NB4 (cell line): Measurements from ENCODE around the gene ARHGAP21.

Source experiments
- DNase-seq: peaks from one replicate; pipeline ENCODE4 v3.0.0; 2010; ENCODE audit warnings: low read depth
- H3K4me3 ChIP-seq: one replicate; pipeline ENCODE4 v1.5.1; 2011; ENCODE audit warnings: mild to moderate bottlenecking, low read depth, low read length, moderate library complexity
- CTCF ChIP-seq: IDR thresholded peaks from one replicate; pipeline ENCODE4 v1.5.1; 2012; ENCODE audit warnings: low read depth, low read length
- MAX ChIP-seq: IDR thresholded peaks from 2 replicates; pipeline ENCODE4 v1.6.1; 2011; ENCODE audit warnings: low read depth, low read length
- MYC ChIP-seq: IDR thresholded peaks from 2 replicates; pipeline ENCODE4 v1.6.1; 2011; ENCODE audit warnings: low read depth, low read length
- POLR2A ChIP-seq: IDR thresholded peaks from 2 replicates; pipeline ENCODE4 v1.6.1; 2011; ENCODE audit warnings: mild to moderate bottlenecking; ENCODE audit not compliant: insufficient read length; ENCODE audit errors: extremely low read depth

ARHGAP21 gene

GRCh38 chr10:24596217-24596930 lies 127.3 kb downstream of the ARHGAP21 start:
- no peak for DNase-seq
- TF ChIP-seq MYC (no peak), CTCF (no peak), POLR2A (no peak), MAX (no peak)
- H3K4me3 ChIP-seq = no peak overlapping the region

- TF ChIP-seq POLR2A = no peak
- no peak for TF ChIP-seq CTCF
- no peak for TF ChIP-seq MAX
- no peak for TF ChIP-seq MYC
- no peak for DNase-seq
- H3K4me3 ChIP-seq = no peak overlapping the region
These were observed 132.8 kb downstream of the ARHGAP21 start for GRCh38 chr10:24590697-24591457.

- no peak for DNase-seq
- H3K4me3 ChIP-seq = no peak overlapping the region
- no peak for TF ChIP-seq POLR2A
- no peak for TF ChIP-seq CTCF
- TF ChIP-seq MAX = no peak
- no peak for TF ChIP-seq MYC
These were observed 134.4 kb downstream of the ARHGAP21 start for GRCh38 chr10:24589265-24589664.

- no peak for TF ChIP-seq MYC
- no peak for TF ChIP-seq POLR2A
- no peak for TF ChIP-seq MAX
- TF ChIP-seq CTCF = no peak
- no peak overlapping the region for H3K4me3 ChIP-seq
- DNase-seq = no peak
These were observed 143.8 kb downstream of the ARHGAP21 start for GRCh38 chr10:24579906-24580305.

GRCh38 chr10:24579448-24579847 lies 144.2 kb downstream of the ARHGAP21 start:
- H3K4me3 ChIP-seq = no peak overlapping the region
- no peak for DNase-seq
- TF ChIP-seq MAX = no peak
- no peak for TF ChIP-seq POLR2A
- TF ChIP-seq MYC = no peak
- TF ChIP-seq CTCF = no peak
